HEK293T (cell line): ENCODE data around the gene CDH13.

Experiments
- CTCF ChIA-PET: fragments of 350-600 bp; formaldehyde crosslinking; extraction: SDS; loops from one replicate; lab custom pipeline; 2021; ENCODE audit warnings: antibody characterized with exemption, inconsistent platforms; lab: Yijun Ruan, JAX
- POLR2A ChIA-PET: fragments of 350-600 bp; formaldehyde crosslinking; extraction: SDS; loops from one replicate; lab custom pipeline; 2020; ENCODE audit warnings: antibody characterized with exemption, inconsistent platforms; lab: Yijun Ruan, JAX
- DNase-seq: peaks from one replicate; pipeline ENCODE4 v3.0.0; 2012; ENCODE audit warnings: mixed read lengths; ENCODE audit errors: extremely low spot score
- ARNT ChIP-seq: fragments of 450-650 bp; IDR thresholded peaks from 2 replicates; pipeline ENCODE4 v1.6.1; 2017; ENCODE audit warnings: mild to moderate bottlenecking
- BHLHE40 ChIP-seq: fragments of 450-650 bp; IDR thresholded peaks from 2 replicates; pipeline ENCODE4 v1.6.1; 2016; ENCODE audit warnings: mild to moderate bottlenecking, moderate library complexity, borderline replicate concordance
- CTBP1 ChIP-seq: fragments of 450-650 bp; IDR thresholded peaks from 2 replicates; pipeline ENCODE4 v1.6.1; 2016; ENCODE audit warnings: borderline replicate concordance
- ELF4 ChIP-seq: fragments of 450-650 bp; IDR thresholded peaks from 2 replicates; pipeline ENCODE4 v1.6.1; 2017; ENCODE audit warnings: antibody characterized with exemption
- FOXA1 ChIP-seq: fragments of 450-650 bp; IDR thresholded peaks from 2 replicates; pipeline ENCODE4 v1.6.1; 2016; ENCODE audit warnings: mild to moderate bottlenecking
- FOXK2 ChIP-seq: fragments of 450-650 bp; IDR thresholded peaks from 2 replicates; pipeline ENCODE4 v1.6.1; 2016; ENCODE audit warnings: mild to moderate bottlenecking
- FOXM1 ChIP-seq: fragments of 450-650 bp; IDR thresholded peaks from 2 replicates; pipeline ENCODE4 v1.6.1; 2017; ENCODE audit warnings: mild to moderate bottlenecking, borderline replicate concordance
- HDGF ChIP-seq: fragments of 450-650 bp; IDR thresholded peaks from 2 replicates; pipeline ENCODE4 v1.6.1; 2017; ENCODE audit warnings: antibody characterized with exemption, borderline replicate concordance
- L3MBTL2 ChIP-seq: fragments of 450-650 bp; conservative IDR thresholded peaks from 2 replicates; pipeline ENCODE4 v1.6.1; 2016; ENCODE audit warnings: mild to moderate bottlenecking
- LEF1 ChIP-seq: fragments of 450-650 bp; IDR thresholded peaks from 2 replicates; pipeline ENCODE4 v1.6.1; 2017; ENCODE audit warnings: mild to moderate bottlenecking, borderline replicate concordance
- NFRKB ChIP-seq: fragments of 450-650 bp; IDR thresholded peaks from 2 replicates; pipeline ENCODE4 v1.6.1; 2016; ENCODE audit warnings: mild to moderate bottlenecking, moderate library complexity
- SP1 ChIP-seq: fragments of 450-650 bp; IDR thresholded peaks from 2 replicates; pipeline ENCODE4 v1.6.1; 2017
- SUZ12 ChIP-seq: fragments of 450-650 bp; IDR thresholded peaks from 2 replicates; pipeline ENCODE4 v1.6.1; 2016; ENCODE audit warnings: mild to moderate bottlenecking
- TARDBP ChIP-seq: fragments of 450-650 bp; IDR thresholded peaks from 2 replicates; pipeline ENCODE4 v1.6.1; 2016
- ZNF384 ChIP-seq: fragments of 450-650 bp; IDR thresholded peaks from 2 replicates; pipeline ENCODE4 v1.6.1; 2016
- TF ChIP-seq, protein P1 (sequence below): fragments of 450-650 bp; IDR thresholded peaks from 2 replicates; pipeline ENCODE4 v1.6.1; 2016

CDH13 gene

GRCh38 chr16:82754716-82755513 is 128.1 kb downstream of the CDH13 start:
- ChIA-PET CTCF (no interaction called here), POLR2A (interaction anchor here (0.6 kb wide), 1 partner anchor 63 kb away, joined by 3 read pairs; no protein-coding TSS in a partner anchor)
- DNase-seq, result no peak
- TF ChIP-seq SP1 (no peak), CTBP1 (no peak), BHLHE40 (no peak), SUZ12 (no peak), FOXA1 (no peak), L3MBTL2 (no peak), TARDBP (no peak), ARNT (no peak), ZNF384 (no peak), FOXM1 (no peak), FOXK2 (no peak), NFRKB (no peak), LEF1 (no peak), HDGF (no peak)
- TF ChIP-seq, protein P1, sequence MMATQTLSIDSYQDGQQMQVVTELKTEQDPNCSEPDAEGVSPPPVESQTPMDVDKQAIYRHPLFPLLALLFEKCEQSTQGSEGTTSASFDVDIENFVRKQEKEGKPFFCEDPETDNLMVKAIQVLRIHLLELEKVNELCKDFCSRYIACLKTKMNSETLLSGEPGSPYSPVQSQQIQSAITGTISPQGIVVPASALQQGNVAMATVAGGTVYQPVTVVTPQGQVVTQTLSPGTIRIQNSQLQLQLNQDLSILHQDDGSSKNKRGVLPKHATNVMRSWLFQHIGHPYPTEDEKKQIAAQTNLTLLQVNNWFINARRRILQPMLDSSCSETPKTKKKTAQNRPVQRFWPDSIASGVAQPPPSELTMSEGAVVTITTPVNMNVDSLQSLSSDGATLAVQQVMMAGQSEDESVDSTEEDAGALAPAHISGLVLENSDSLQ, result no peak

DNA sequence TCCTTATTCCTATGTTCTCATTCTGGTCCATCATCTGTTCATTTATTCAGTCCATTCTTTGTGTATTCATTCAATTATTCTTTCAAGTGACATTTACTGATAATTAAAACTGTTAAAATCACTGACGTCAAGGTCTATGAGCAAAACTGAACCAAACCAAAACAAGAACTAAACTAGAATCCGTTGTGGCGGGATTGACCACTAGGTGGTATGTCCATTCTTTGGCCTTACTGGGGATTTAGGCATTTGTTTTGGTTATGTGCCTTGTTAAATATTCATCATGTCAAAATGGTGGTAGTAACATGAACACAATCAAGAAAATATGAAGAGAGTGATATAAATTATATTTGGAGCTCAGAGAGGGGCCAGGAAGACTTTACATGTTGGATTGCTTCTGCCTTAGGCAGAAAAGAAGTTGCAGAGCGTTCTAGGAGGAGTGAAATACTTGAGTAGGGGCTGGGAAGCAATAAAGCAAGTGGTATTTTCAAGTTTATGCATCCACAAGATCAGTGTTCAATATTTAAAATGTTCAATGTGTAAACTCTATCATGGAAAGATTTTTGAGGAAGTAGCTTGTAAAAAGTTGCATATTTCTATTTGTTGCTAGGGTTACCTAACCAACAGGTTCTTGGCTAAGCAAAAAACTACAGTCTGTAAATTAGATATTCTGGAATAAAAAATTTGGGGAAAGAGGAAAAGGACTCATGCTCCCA is 129.0 kb downstream of the CDH13 start:
- CTCF ChIA-PET, result no interaction called here

GRCh38 chr16:82756283-82756599 is 129.5 kb downstream of the CDH13 start:
- DNase-seq, result no peak
- CTCF ChIA-PET, result no interaction called here
- POLR2A ChIA-PET, result no interaction called here

More for the DNA sequence above, 129.0 kb downstream of the CDH13 start:
- POLR2A ChIA-PET, result no interaction called here
- TF ChIP-seq ELF4 (no peak), FOXA1 (no peak), BHLHE40 (no peak)
- DNase-seq, result no peak

DNA sequence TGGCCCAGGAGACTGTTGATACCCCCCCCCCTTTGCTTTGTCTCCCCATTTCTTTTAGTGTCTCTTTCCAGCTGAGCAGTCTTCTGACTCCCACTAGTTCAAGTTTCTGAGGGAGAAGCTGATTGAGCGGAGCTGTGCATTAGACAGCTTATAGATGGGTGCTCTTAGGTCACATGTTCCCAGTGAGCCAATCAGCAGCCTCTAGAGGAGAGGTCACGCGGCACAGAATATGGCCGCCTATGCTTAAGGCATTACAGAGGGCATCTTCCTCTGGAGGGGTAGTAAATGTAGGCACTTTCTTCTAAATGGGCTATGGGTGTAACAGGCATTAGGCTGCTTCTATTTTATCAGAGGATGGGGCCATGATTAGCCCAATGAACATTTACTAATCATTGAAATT is 131.6 kb downstream of the CDH13 start:
- TF ChIP-seq, protein P1, result no peak
- TF ChIP-seq CTBP1 (no peak), SP1 (no peak), ARNT (no peak), TARDBP (no peak), FOXK2 (no peak), BHLHE40 (no peak), FOXA1 (no peak), ELF4 (no peak), ZNF384 (no peak), HDGF (no peak), L3MBTL2 (no peak), LEF1 (no peak), FOXM1 (no peak), NFRKB (no peak)
- POLR2A ChIA-PET, result no interaction called here
- DNase-seq, result no peak
- CTCF ChIA-PET, result no interaction called here

More at GRCh38 chr16:82756283-82756599, 129.5 kb downstream of the CDH13 start:
- TF ChIP-seq, protein P1, result no peak
- no peak for TF ChIP-seq CTBP1
- TF ChIP-seq SUZ12, result no peak

GRCh38 chr16:82758904-82759303 is 132.1 kb downstream of the CDH13 start:
- POLR2A ChIA-PET, result no interaction called here
- CTCF ChIA-PET, result no interaction called here
- TF ChIP-seq LEF1 (no peak), NFRKB (no peak), CTBP1 (no peak), TARDBP (no peak), FOXA1 (no peak), FOXM1 (no peak), SUZ12 (no peak), ELF4 (no peak), BHLHE40 (no peak), FOXK2 (no peak), ZNF384 (no peak), HDGF (no peak), SP1 (no peak), L3MBTL2 (no peak), ARNT (no peak)
- TF ChIP-seq, protein P1, result no peak
- DNase-seq, result no peak

DNA sequence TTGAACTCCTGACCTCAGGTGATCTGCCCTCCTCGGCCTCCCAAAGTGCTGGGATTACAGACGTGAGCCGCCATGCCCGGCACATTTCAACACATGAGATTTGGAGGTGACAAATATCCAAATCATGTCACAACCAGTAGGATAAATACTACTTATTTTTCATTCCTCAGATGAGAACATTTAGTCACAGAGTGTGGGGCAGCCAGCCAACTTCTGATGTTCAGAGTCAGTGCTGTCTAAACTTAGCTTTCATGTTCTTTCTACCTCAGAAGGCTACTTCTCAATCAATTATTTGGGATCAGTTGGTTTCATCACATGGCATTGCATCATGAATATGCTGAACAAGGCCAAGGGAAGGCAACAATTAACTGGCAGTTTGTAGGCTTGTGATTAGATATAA is 134.5 kb downstream of the CDH13 start:
- no peak for DNase-seq
- POLR2A ChIA-PET, result no interaction called here
- CTCF ChIA-PET, result no interaction called here
- TF ChIP-seq ELF4 (no peak), FOXM1 (no peak), HDGF (no peak), LEF1 (no peak), SUZ12 (no peak), ARNT (no peak), L3MBTL2 (no peak), ZNF384 (no peak), BHLHE40 (no peak), FOXA1 (no peak), FOXK2 (no peak), CTBP1 (no peak), NFRKB (no peak), SP1 (no peak), TARDBP (no peak)
- TF ChIP-seq, protein P1, result no peak
